Mucosa of descending colon (tissue), 3 donors: ENCODE measurements around the gene RASSF1. TPM values are rescaled to one million over a fixed set of nuclear protein-coding genes. Genes with fewer than 3 reads are reported as not detected.

ENCODE experiments used
- ATAC-seq: fragments of 200-7000 bp; cut with Tn5 transposase; one replicate; pipeline ENCODE4 v1.9.1; 2020; ENCODE audit warnings: mild to moderate bottlenecking, moderate library complexity
- DNase-seq, 3 donors: peaks; one replicate each; pipeline ENCODE4 v3.0.0-alpha.2; 2020
- H3K36me3 ChIP-seq: fragments of 200-600 bp; one replicate; pipeline ENCODE4 v1.8.0; 2021; ENCODE audit warnings: low read depth, mild to moderate bottlenecking
- H3K4me1 ChIP-seq: fragments of 200-600 bp; one replicate; pipeline ENCODE4 v1.8.0; 2021; ENCODE audit warnings: low read depth, mild to moderate bottlenecking
- H3K4me3 ChIP-seq: fragments of 200-600 bp; one replicate; pipeline ENCODE4 v1.8.0; 2021; ENCODE audit warnings: mild to moderate bottlenecking
- H3K9me3 ChIP-seq: fragments of 200-600 bp; one replicate; pipeline ENCODE4 v1.8.0; 2021; ENCODE audit warnings: mild to moderate bottlenecking
- CTCF ChIP-seq: fragments of 200-600 bp; IDR thresholded peaks from one replicate; pipeline ENCODE4 v1.8.0; 2022; ENCODE audit warnings: antibody characterized with exemption, mild to moderate bottlenecking
- intact Hi-C, 2 donors: fragments of 100-400 bp; cut with DNase I in 1 of 2; cut with micrococcal nuclease in 1 of 2; formaldehyde crosslinking; loops; one replicate each; pipeline versions ENCODE4 v1.11.0 to v1.11.1; 2022; cut with DNase I, micrococcal nuclease
- total RNA-seq, 3 donors: library from RNA; stranded (reverse); fragmentation: NEBNext Ultra II Directional in 2 of 3; extraction: Animal tissue kit (Norgen Biotek cat#: 25700) in 2 of 3; gene quantifications; one replicate each; pipeline versions ENCODE4 v1.2.1 to v1.2.4, GENCODE V29; 2021 to 2023
- donor health status: DM: no; HTN: no; CAD: no; lungs with moderate emphysema.
- donor health status: DM: no; HTN: no; CAD: no.
- donor health status: DM: no; HTN: yes; CAD: no.

The RASSF1 gene
- total RNA-seq, 3 donors from 2014 or later = 10.9 to 25.7 (median 18.9) TPM

- ATAC-seq (no peak), DNase-seq (no peak)
- H3K36me3 ChIP-seq = peaks cover 8% of the 10 kb centered on the region
- intact Hi-C loops = no loop called here
- H3K4me1 ChIP-seq = peaks cover 47% of the 10 kb centered on the region
- H3K4me3 ChIP-seq = no peak overlapping the region
- TF ChIP-seq CTCF = no peak
- H3K9me3 ChIP-seq = no peaks in the 10 kb centered on the region
Observed at GRCh38 chr3:50334339-50335075, 6.1 kb downstream of the RASSF1 start.

- H3K9me3 ChIP-seq = no peaks in the 10 kb centered on the region
- TF ChIP-seq CTCF = no peak
- intact Hi-C loops = no loop called here
- H3K36me3 ChIP-seq = peaks cover 8% of the 10 kb centered on the region
- peaks cover 41% of the 10 kb centered on the region for H3K4me1 ChIP-seq
- ATAC-seq (no peak), DNase-seq (no peak)
- no peak overlapping the region for H3K4me3 ChIP-seq
Observed at GRCh38 chr3:50333744-50334328, 6.8 kb downstream of the RASSF1 start.

GRCh38 chr3:50331364-50331907, 9.2 kb downstream of the RASSF1 start:
- intact Hi-C loops = no loop called here
- H3K4me1 ChIP-seq = peaks cover 42% of the 10 kb centered on the region
- no peak for DNase-seq
- H3K4me3 ChIP-seq = no peak overlapping the region
- H3K36me3 ChIP-seq = peaks cover 8% of the 10 kb centered on the region
- no peaks in the 10 kb centered on the region for H3K9me3 ChIP-seq
- no peak for TF ChIP-seq CTCF
- no peak for ATAC-seq

GRCh38 chr3:50330330-50330729, 10.3 kb downstream of the RASSF1 start:
- no peak for DNase-seq
- no peak for ATAC-seq
- no peak for TF ChIP-seq CTCF

GRCh38 chr3:50327943-50328691, 12.5 kb downstream of the RASSF1 start, which contains the start of gene TUSC2:
Gene TUSC2 (minus strand): TSS chr3:50328223. CDS start chr3:50328099, 124 bp downstream.
- peak; percentile 97 for ATAC-seq
- H3K4me3 ChIP-seq = peak within 1 kb of the TSS; percentile 60
- peaks cover 8% of the 10 kb centered on the region for H3K36me3 ChIP-seq
- no peaks in the 10 kb centered on the region for H3K9me3 ChIP-seq
- H3K4me1 ChIP-seq = peaks cover 18% of the 10 kb centered on the region
- DNase-seq = peak; percentile 97 to 100 (median 98)
- no peak for TF ChIP-seq CTCF
- intact Hi-C loops = no loop called here

More at GRCh38 chr3:50330330-50330729, 10.3 kb downstream of the RASSF1 start:
- intact Hi-C loops = no loop called here
- peaks cover 8% of the 10 kb centered on the region for H3K36me3 ChIP-seq
- no peaks in the 10 kb centered on the region for H3K9me3 ChIP-seq
- peaks cover 32% of the 10 kb centered on the region for H3K4me1 ChIP-seq
- no peak overlapping the region for H3K4me3 ChIP-seq
